Suprapubic skin (tissue), 3 donors: ENCODE results near the gene NTN3.

Experiments used
- CTCF ChIP-seq, 2 donors: fragments of 200-600 bp in 1 of 2; fragments of 450-650 bp in 1 of 2; sonication (generic) in 1 of 2; IDR thresholded peaks; one replicate each; pipeline ENCODE4 v1.5.1; 2016 to 2019; ENCODE audit warnings: antibody characterized with exemption in 2 of 2, mild to moderate bottlenecking in 1 of 2, moderate library complexity in 1 of 2
- EP300 ChIP-seq: sonication (generic); formaldehyde crosslinking; IDR thresholded peaks from one replicate; pipeline ENCODE4 v1.6.1; 2017; ENCODE audit warnings: antibody characterized with exemption
- POLR2A ChIP-seq, 2 donors: fragments of 450-650 bp; IDR thresholded peaks; one replicate each; pipeline ENCODE4 v1.6.1; 2017; ENCODE audit warnings: antibody characterized with exemption in 2 of 2, mild to moderate bottlenecking in 2 of 2, moderate library complexity in 2 of 2

- no peak for TF ChIP-seq EP300
- TF ChIP-seq CTCF (IDR thresholded peaks at IDR 0.05): no peak
- TF ChIP-seq POLR2A (IDR thresholded peaks at IDR 0.05): no peak
These were observed 43.5 kb downstream of the NTN3 start for GRCh38 chr16:2514333-2515179.
